Left renal pelvis (tissue), 4 donors: Measurements from ENCODE around the gene DCAF8L2. TPM values are rescaled to one million over a fixed set of nuclear protein-coding genes. Genes with fewer than 3 reads are reported as not detected.

ENCODE experiments used
- polyA plus RNA-seq, 4 donors: library from polyadenylated mRNA; unstranded; fragments of 120-200 nt; gene quantifications; one replicate each; pipeline ENCODE4 v1.2.1, GENCODE V29; 2013; ENCODE audit not compliant: insufficient read length in 4 of 4

Gene DCAF8L2
- polyA plus RNA-seq, 4 donors, result not detected

Other genes starting within 250 kb of the DCAF8L2 start
- not detected for gene PPP4R3C, start 127.0 kb upstream of the DCAF8L2 start, polyA plus RNA-seq
- not detected for gene MAGEB10, start 217.6 kb downstream of the DCAF8L2 start, polyA plus RNA-seq